GM12892 (cell line): Measurements from ENCODE around the gene PAGE5. TPM values are rescaled to one million over a fixed set of nuclear protein-coding genes. Genes with fewer than 3 reads are reported as not detected.

ENCODE experiments used
- DNase-seq: peaks from one replicate; pipeline ENCODE4 v3.0.0; 2011; ENCODE audit not compliant: insufficient read length
- FAIRE-seq: peaks from 2 replicates; lab custom pipeline; 2011; peaks lifted over from hg19 to GRCh38; lab: Jason Lieb, UNC
- POLR2A ChIP-seq: IDR thresholded peaks from 2 replicates; pipeline ENCODE4 v1.6.1; 2011; ENCODE audit warnings: low read depth, low read length, control low read depth
- POLR2AphosphoS5 ChIP-seq: IDR thresholded peaks from 2 replicates; pipeline ENCODE4 v1.6.1; 2011; ENCODE audit warnings: low read depth, low read length, control low read depth
- TAF1 ChIP-seq: IDR thresholded peaks from 2 replicates; pipeline ENCODE4 v1.6.1; 2011; ENCODE audit warnings: low read depth, mild to moderate bottlenecking, control low read depth, low read length, borderline replicate concordance
- polyA plus RNA-seq: library from polyadenylated mRNA; unstranded; fragments of >200 nt; gene quantifications from one replicate; pipeline ENCODE4 v1.2.1, GENCODE V29; 2012; ENCODE audit warnings: missing spikeins, inconsistent platforms; ENCODE audit not compliant: missing spikeins

The PAGE5 gene
- polyA plus RNA-seq, result not detected

GRCh38 chrX:55220119-55220794 lies at the start of gene PAGE5:
PAGE5 (plus strand) TSS chrX:55220346; CDS start chrX:55221383, 1,037 bp downstream.
- DNase-seq (peak; percentile 2), FAIRE-seq (no peak)
- TF ChIP-seq TAF1 (no peak), POLR2A (no peak), POLR2AphosphoS5 (no peak)

GRCh38 chrX:55187281-55187680 lies 32.9 kb upstream of the PAGE5 start:
- no peak for DNase-seq
- FAIRE-seq, result no peak

GRCh38 chrX:55196688-55197087 lies 23.5 kb upstream of the PAGE5 start:
- FAIRE-seq, result no peak

More at GRCh38 chrX:55187281-55187680, 32.9 kb upstream of the PAGE5 start:
- TF ChIP-seq TAF1, result no peak
- TF ChIP-seq POLR2A, result no peak
- TF ChIP-seq POLR2AphosphoS5, result no peak

GRCh38 chrX:55201930-55202579 lies 18.1 kb upstream of the PAGE5 start:
- TF ChIP-seq POLR2AphosphoS5 (no peak), POLR2A (no peak), TAF1 (no peak)
- DNase-seq (no peak), FAIRE-seq (no peak)

More at GRCh38 chrX:55196688-55197087, 23.5 kb upstream of the PAGE5 start:
- DNase-seq, result no peak
- TF ChIP-seq POLR2AphosphoS5 (no peak), TAF1 (no peak), POLR2A (no peak)

DNA sequence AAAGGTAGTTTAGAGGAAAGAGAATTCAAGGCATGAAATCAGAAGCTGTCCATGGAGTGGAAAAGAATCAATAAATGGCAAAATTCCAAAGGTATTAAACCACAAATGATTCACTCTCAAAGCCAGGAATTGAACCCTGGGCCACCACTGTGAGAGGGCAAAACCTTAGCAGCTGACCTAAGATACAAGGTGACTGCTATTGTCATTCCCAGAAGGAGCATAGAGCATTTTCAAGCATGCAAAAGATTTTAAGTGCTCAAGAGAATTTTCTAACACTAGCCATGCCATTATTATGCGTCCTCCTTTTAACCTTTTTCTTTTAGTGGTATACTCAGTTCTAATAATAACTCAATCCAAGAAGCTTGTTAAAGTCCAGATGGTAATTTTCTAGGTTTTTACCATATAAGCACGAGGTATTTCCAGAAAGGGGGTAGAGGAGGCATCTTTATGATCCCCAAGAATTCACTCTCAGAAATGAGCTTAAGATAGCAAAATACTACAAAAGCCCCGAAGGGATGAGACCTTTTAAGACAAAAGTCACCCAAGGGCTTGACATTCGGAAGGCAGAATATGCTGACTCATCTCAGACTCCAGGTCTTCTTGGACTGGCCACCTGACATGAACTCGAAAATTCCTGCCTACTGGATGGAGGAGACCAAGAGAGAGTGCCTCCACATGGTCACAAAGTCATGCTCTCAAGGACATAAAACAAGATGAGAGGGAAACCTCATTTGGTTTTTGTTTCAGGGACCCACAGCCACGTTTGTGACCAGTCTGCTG lies 13.8 kb upstream of the PAGE5 start:
- FAIRE-seq, result no peak
- no peak for TF ChIP-seq POLR2AphosphoS5
- TF ChIP-seq TAF1, result no peak
- DNase-seq, result no peak

DNA sequence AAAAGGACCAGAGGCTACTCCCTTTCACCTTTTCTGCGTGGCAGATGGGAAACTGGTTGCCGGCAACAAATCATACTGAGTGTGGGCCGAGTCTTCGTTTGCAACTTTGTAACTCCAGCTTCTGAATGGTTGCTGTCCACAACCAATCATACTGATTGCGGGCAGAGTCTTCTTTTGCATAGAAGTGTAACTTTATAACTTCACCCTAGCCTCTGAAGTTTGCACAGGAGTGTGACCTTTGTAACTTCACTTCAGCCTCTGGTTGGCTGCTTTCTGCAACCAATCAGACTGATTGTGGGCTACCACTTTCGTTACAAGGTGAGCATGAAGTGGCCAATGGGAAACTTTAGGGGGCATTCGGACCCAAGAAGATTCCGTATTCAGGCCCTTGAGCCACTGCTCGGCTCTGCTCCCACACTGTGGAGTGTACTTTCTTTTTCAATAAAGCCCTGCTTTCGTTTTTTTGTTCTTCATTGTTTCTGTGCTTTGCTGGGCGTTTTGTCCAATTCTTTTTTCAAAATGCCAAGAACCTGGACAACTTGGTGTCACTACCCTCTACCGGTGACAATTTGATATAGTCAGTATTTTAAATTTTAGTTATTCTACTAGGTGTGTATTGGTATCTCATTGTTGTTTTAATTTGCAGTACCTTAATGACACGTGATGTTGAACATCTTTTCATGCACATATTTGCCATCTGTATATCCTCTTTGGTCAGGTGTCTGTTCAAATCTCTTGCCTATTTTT lies 9.0 kb upstream of the PAGE5 start:
- DNase-seq, result no peak
- FAIRE-seq, result no peak
- no peak for TF ChIP-seq POLR2AphosphoS5
- no peak for TF ChIP-seq TAF1
- TF ChIP-seq POLR2A, result no peak

DNA sequence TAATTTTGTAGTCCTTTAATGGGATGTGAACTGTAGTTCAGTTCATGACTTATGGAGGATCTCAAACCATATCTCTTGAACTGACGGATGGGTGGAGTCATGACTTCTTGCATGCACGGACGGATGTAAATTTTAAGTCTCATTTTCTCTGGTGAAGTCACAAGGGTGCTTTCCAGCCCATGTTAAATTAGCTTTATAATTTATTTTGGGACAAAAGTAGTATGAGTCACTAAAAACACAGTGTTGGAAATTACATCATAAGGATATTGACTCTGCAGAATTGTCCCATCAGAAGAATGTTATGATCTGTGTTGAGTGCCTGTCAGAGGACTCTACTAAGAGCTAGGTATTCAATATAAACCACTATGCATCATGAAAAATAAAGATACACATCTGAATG lies 6.8 kb upstream of the PAGE5 start:
- FAIRE-seq, result no peak
- TF ChIP-seq POLR2AphosphoS5 (no peak), TAF1 (no peak), POLR2A (no peak)
- no peak for DNase-seq

GRCh38 chrX:55240788-55241340 lies 20.7 kb downstream of the PAGE5 start:
- DNase-seq (no peak), FAIRE-seq (no peak)
- TF ChIP-seq TAF1, result no peak

- FAIRE-seq (no peak), DNase-seq (no peak)
- TF ChIP-seq POLR2AphosphoS5 (no peak), POLR2A (no peak), TAF1 (no peak)
Measured at GRCh38 chrX:55253528-55253927, 33.4 kb downstream of the PAGE5 start.

GRCh38 chrX:55260806-55261205 lies 40.7 kb downstream of the PAGE5 start:
- no peak for TF ChIP-seq POLR2A
- no peak for TF ChIP-seq POLR2AphosphoS5
- no peak for TF ChIP-seq TAF1
- no peak for DNase-seq
- FAIRE-seq, result no peak

DNA sequence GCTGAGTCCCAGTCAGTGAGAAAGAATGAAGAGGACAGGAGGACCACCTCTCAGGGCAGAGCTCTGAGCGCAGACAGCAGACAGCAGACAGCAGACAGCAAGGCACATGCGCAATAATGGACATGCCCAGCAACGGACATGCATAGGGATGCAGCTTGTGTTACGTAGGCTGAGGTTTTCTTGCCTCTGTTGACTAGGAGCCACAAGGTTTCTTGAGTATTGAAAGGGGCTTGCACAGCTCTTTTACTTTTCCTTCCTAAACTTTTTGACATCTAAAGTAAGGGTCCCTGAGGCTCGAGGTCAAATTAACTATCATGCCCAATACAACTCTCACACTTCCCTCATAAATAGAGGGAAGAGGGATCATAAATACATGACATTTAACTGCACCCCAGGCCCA lies 44.7 kb downstream of the PAGE5 start, which contains the start of gene PAGE3:
Gene PAGE3, minus strand, starts transcription at position 101 of the 400 bp plus-strand sequence. CDS start 1,013 bp downstream, outside the sequence.
- FAIRE-seq (no peak), DNase-seq (no peak)
- TF ChIP-seq POLR2A (no peak), POLR2AphosphoS5 (no peak), TAF1 (no peak)
